ENCODE results near the gene SNTG2.
A peak's percentile ranks its signal among the peaks of the same experiment; 100 is the strongest.
"Not testable (repeated sequence)": the region's sequence is repeated elsewhere in the genome, so short reads cannot be mapped to it uniquely, and the experiment has no call there.

SNTG2 gene

GRCh38 chr2:1104364-1104763, 153.7 kb downstream of the SNTG2 start:
- DNase-seq = no peak

- DNase-seq = not testable (repeated sequence)
Measured at GRCh38 chr2:1106344-1106743, 155.7 kb downstream of the SNTG2 start.

- no peak for DNase-seq
Measured at GRCh38 chr2:1115843-1116539, 165.3 kb downstream of the SNTG2 start.

- DNase-seq = no peak
Measured at GRCh38 chr2:1117569-1117968, 166.9 kb downstream of the SNTG2 start.

GRCh38 chr2:1125217-1125616, 174.6 kb downstream of the SNTG2 start:
- no peak for DNase-seq

GRCh38 chr2:1125633-1126370, 175.2 kb downstream of the SNTG2 start:
- DNase-seq = no peak

GRCh38 chr2:1129982-1130381, 179.3 kb downstream of the SNTG2 start:
- DNase-seq = no peak

- DNase-seq = no peak
Measured at GRCh38 chr2:1130922-1131321, 180.3 kb downstream of the SNTG2 start.

GRCh38 chr2:1132328-1132969, 181.8 kb downstream of the SNTG2 start:
- DNase-seq = peak; percentile 93 to 96

GRCh38 chr2:1133896-1134295, 183.2 kb downstream of the SNTG2 start:
- DNase-seq = not testable (repeated sequence)

- DNase-seq = no peak
Measured at GRCh38 chr2:1134629-1135028, 184.0 kb downstream of the SNTG2 start.

GRCh38 chr2:1136067-1136466, 185.4 kb downstream of the SNTG2 start:
- DNase-seq = no peak

- no peak for DNase-seq
Measured at GRCh38 chr2:1136846-1137245, 186.2 kb downstream of the SNTG2 start.

- no peak for DNase-seq
Measured at GRCh38 chr2:1137264-1137663, 186.6 kb downstream of the SNTG2 start.

GRCh38 chr2:1137913-1138391, 187.3 kb downstream of the SNTG2 start:
- no peak for DNase-seq

- DNase-seq = no peak
Measured at GRCh38 chr2:1140389-1141003, 189.8 kb downstream of the SNTG2 start.

GRCh38 chr2:1141079-1141478, 190.4 kb downstream of the SNTG2 start:
- no peak for DNase-seq

GRCh38 chr2:1143129-1143528, 192.5 kb downstream of the SNTG2 start:
- DNase-seq = no peak

GRCh38 chr2:1147873-1148612, 197.4 kb downstream of the SNTG2 start:
- DNase-seq = no peak

- no peak for DNase-seq
Measured at GRCh38 chr2:1150724-1151511, 200.3 kb downstream of the SNTG2 start.

- no peak for DNase-seq
Measured at GRCh38 chr2:1152375-1152774, 201.7 kb downstream of the SNTG2 start.

GRCh38 chr2:1153920-1154319, 203.3 kb downstream of the SNTG2 start:
- DNase-seq = no peak
